ENCODE measurements around the gene IQSEC1. TPM values are rescaled to one million over a fixed set of nuclear protein-coding genes. Genes with fewer than 3 reads are reported as not detected.

Gene IQSEC1
- total and polyA plus RNA-seq, 2 of the 8 experiments (the other 6 are each of a cell fraction or from before 2014, with no cell fraction given): 6.8 to 28.8 TPM

- TF ChIP-seq ASH2L (IDR thresholded peaks at IDR 0.05; ENCODE audit: low read length) (no peak), CREB1 (IDR thresholded peaks at IDR 0.05) (no peak), JUND (IDR thresholded peaks at IDR 0.05; ENCODE audit: low read length) (no peak)
Observed at GRCh38 chr3:13121553-13122001, 48.3 kb upstream of the IQSEC1 start (continued).
